ENCODE data around the gene CCDC50. TPM values are rescaled to one million over a fixed set of nuclear protein-coding genes. Genes with fewer than 3 reads are reported as not detected.

CCDC50 gene
- total RNA-seq, 1 donor from 2014 or later = 55.9 TPM

DNA sequence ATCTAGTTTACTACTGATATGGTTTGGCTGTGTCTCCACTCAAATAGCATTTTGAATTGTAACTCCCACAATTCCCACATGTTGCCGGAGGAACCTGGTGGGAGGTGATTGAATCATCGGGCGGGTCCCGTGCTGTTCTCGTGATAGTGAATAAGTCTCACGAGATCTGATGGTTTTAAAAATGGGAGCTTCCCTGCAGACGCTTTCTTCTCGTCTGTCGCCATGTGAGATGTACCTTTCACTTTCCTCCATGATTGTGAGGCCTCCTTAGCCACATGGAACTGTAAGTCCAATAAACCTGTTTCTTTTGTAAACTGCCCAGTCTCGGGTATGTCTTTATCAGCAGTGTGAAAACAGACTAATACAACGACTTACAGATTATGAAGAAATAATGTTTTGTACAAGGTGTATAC, 96.1 kb downstream of the CCDC50 start:
- Mint-ChIP-seq H3K36me3 (ENCODE audit: low read depth) (no peaks in the 10 kb centered on the region), H3K4me3 (ENCODE audit: unreplicated experiment) (no peak overlapping the region), H3K27ac (ENCODE audit: unreplicated experiment) (no peak overlapping the region), H3K9me3 (ENCODE audit: low read depth) (no peaks in the 10 kb centered on the region), H3K27me3 (ENCODE audit: low read depth) (peaks cover 18% of the 10 kb centered on the region), H3K4me1 (ENCODE audit: low read depth) (no peaks in the 10 kb centered on the region)
- TF ChIP-seq, protein P1, sequence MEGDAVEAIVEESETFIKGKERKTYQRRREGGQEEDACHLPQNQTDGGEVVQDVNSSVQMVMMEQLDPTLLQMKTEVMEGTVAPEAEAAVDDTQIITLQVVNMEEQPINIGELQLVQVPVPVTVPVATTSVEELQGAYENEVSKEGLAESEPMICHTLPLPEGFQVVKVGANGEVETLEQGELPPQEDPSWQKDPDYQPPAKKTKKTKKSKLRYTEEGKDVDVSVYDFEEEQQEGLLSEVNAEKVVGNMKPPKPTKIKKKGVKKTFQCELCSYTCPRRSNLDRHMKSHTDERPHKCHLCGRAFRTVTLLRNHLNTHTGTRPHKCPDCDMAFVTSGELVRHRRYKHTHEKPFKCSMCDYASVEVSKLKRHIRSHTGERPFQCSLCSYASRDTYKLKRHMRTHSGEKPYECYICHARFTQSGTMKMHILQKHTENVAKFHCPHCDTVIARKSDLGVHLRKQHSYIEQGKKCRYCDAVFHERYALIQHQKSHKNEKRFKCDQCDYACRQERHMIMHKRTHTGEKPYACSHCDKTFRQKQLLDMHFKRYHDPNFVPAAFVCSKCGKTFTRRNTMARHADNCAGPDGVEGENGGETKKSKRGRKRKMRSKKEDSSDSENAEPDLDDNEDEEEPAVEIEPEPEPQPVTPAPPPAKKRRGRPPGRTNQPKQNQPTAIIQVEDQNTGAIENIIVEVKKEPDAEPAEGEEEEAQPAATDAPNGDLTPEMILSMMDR (IDR thresholded peaks at IDR 0.05) = no peak
- DNase-seq (ENCODE audit: low spot score) = no peak

DNA sequence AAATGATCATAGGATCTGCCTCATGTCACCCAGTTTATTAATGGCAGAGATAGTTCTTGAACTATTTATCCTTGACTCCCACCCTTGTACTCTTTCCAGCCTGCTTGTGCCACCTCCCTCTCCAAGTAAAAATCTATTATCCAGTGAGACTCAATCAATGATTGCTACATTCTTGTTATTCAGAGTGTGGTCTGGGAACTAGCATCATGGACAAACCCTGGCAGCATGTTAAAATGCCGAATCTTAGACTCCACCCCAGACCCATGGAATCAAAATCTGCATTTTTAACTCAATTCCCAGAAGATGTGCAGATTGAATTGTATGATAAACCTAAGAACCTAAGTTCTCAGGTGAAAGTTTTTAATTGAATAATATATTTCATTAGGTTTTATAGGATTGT, 97.1 kb downstream of the CCDC50 start:
- Mint-ChIP-seq H3K4me3 (ENCODE audit: unreplicated experiment) (no peak overlapping the region), H3K4me1 (ENCODE audit: low read depth) (no peaks in the 10 kb centered on the region), H3K9me3 (ENCODE audit: low read depth) (peaks cover 1% of the 10 kb centered on the region)

DNA sequence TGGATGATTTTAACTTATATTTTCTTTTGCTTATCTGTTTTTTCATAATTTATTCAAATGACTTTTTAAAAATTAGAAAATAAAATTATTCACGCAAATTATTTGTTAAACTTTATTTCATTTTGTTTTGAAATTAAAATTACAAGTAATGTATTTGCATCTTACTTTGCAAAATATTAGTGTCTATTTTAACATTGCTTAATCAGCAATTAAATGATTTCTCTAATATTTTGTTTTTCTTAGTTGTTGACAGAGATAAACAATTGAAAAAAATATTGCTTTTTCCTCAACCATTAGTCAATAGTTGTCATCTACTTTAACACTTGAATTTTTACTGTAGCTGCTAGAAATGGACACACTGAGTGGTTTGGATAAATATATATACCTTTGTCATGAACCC, 99.0 kb downstream of the CCDC50 start:
- Mint-ChIP-seq H3K27ac (ENCODE audit: unreplicated experiment) (no peak overlapping the region), H3K4me1 (ENCODE audit: low read depth) (no peaks in the 10 kb centered on the region), H3K27me3 (ENCODE audit: low read depth) (peaks cover 17% of the 10 kb centered on the region), H3K36me3 (ENCODE audit: low read depth) (no peaks in the 10 kb centered on the region), H3K9me3 (ENCODE audit: low read depth) (peaks cover 3% of the 10 kb centered on the region), H3K4me3 (ENCODE audit: unreplicated experiment) (no peak overlapping the region)
- DNase-seq (ENCODE audit: low spot score) = no peak
- TF ChIP-seq, protein P1 (IDR thresholded peaks at IDR 0.05) = no peak

More for the DNA sequence above, 97.1 kb downstream of the CCDC50 start:
- DNase-seq (ENCODE audit: low spot score) = no peak
- TF ChIP-seq, protein P1 (IDR thresholded peaks at IDR 0.05) = no peak
- no peak overlapping the region for H3K27ac Mint-ChIP-seq (ENCODE audit: unreplicated experiment)
- no peaks in the 10 kb centered on the region for H3K36me3 Mint-ChIP-seq (ENCODE audit: low read depth)
- H3K27me3 Mint-ChIP-seq (ENCODE audit: low read depth) = peaks cover 23% of the 10 kb centered on the region

DNA sequence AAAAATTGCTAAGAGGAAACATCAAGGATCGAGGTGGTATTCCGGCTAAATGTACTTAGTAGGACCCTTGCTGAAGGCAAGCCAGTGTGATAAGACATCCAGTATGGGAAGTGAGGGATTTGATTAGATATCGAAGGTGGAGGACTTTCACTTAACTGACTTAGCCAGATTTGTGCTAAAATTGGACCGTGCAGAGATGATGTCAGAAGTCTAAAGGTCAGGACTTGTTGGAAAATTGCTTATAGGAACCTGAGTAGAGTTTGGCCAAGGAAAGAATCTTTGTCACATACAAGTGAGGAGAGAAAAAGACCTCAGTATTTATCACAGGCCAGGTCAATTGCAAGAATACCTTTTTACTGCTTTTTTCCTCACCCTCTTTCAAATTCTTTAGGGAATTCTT, 100.9 kb downstream of the CCDC50 start:
- no peaks in the 10 kb centered on the region for H3K36me3 Mint-ChIP-seq (ENCODE audit: low read depth)
- peaks cover 3% of the 10 kb centered on the region for H3K9me3 Mint-ChIP-seq (ENCODE audit: low read depth)
- no peaks in the 10 kb centered on the region for H3K4me1 Mint-ChIP-seq (ENCODE audit: low read depth)
- no peak overlapping the region for H3K27ac Mint-ChIP-seq (ENCODE audit: unreplicated experiment)
- no peak for DNase-seq (ENCODE audit: low spot score)
- H3K27me3 Mint-ChIP-seq (ENCODE audit: low read depth) = peaks cover 16% of the 10 kb centered on the region
- TF ChIP-seq, protein P1 (IDR thresholded peaks at IDR 0.05) = no peak
- H3K4me3 Mint-ChIP-seq (ENCODE audit: unreplicated experiment) = no peak overlapping the region

DNA sequence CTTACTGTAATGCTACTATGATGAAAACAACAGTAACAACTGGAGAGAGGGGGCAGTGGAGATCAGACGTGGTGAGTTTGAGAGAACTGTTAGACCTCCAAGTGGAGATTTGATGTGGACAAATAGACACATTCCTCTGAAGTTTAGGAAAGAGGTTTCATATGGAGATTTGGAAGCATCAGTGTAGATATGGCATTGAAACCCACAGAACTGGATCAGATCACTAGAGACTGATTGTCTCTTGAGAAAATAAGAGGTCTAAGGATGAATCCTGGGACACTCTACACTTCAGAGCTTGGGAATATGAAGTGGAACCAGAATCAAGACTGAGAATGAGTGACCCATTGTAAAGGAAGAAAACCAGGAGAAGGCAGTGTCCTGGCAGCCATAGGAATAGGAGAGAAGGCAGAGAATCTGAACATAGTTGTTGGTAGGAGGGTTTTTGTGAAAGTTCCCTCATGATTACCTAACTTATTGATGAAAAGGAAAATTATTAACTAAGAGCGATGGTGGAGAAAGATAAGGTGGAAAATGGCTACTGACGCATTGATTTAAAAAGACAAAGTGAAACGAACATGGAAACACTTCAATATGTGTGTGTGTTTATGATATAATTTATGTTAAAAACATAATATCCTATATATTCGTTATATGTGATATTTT, 102.1 kb downstream of the CCDC50 start:
- DNase-seq (ENCODE audit: low spot score) = no peak
- no peak overlapping the region for H3K4me3 Mint-ChIP-seq (ENCODE audit: unreplicated experiment)
- no peak overlapping the region for H3K27ac Mint-ChIP-seq (ENCODE audit: unreplicated experiment)
- H3K9me3 Mint-ChIP-seq (ENCODE audit: low read depth) = peaks cover 3% of the 10 kb centered on the region
- H3K36me3 Mint-ChIP-seq (ENCODE audit: low read depth) = no peaks in the 10 kb centered on the region
- peaks cover 19% of the 10 kb centered on the region for H3K27me3 Mint-ChIP-seq (ENCODE audit: low read depth)
- TF ChIP-seq, protein P1 (IDR thresholded peaks at IDR 0.05) = no peak
- no peaks in the 10 kb centered on the region for H3K4me1 Mint-ChIP-seq (ENCODE audit: low read depth)

Data from chondrocyte (in vitro differentiated cells).